ENCODE data around the gene PNPLA7. TPM values are rescaled to one million over a fixed set of nuclear protein-coding genes. Genes with fewer than 3 reads are reported as not detected.

Gene PNPLA7
- total RNA-seq, 4 donors from 2014 or later: 12.2 to 97.0 (median 33.3) TPM

GRCh38 chr9:137482094-137482781 is 68.0 kb downstream of the PNPLA7 start:
- 64% methylated on average over 26 of the region's 26 CpGs for WGBS
- H3K4me3 ChIP-seq: no peak overlapping the region
- peaks cover 12% of the 10 kb centered on the region for H3K36me3 ChIP-seq
- TF ChIP-seq, protein P1, sequence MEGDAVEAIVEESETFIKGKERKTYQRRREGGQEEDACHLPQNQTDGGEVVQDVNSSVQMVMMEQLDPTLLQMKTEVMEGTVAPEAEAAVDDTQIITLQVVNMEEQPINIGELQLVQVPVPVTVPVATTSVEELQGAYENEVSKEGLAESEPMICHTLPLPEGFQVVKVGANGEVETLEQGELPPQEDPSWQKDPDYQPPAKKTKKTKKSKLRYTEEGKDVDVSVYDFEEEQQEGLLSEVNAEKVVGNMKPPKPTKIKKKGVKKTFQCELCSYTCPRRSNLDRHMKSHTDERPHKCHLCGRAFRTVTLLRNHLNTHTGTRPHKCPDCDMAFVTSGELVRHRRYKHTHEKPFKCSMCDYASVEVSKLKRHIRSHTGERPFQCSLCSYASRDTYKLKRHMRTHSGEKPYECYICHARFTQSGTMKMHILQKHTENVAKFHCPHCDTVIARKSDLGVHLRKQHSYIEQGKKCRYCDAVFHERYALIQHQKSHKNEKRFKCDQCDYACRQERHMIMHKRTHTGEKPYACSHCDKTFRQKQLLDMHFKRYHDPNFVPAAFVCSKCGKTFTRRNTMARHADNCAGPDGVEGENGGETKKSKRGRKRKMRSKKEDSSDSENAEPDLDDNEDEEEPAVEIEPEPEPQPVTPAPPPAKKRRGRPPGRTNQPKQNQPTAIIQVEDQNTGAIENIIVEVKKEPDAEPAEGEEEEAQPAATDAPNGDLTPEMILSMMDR (IDR thresholded peaks at IDR 0.05): no peak
- TF ChIP-seq POLR2A (IDR thresholded peaks at IDR 0.05) (no peak), POLR2AphosphoS5 (IDR thresholded peaks at IDR 0.05) (no peak), EP300 (IDR thresholded peaks at IDR 0.05) (no peak)
- H3K4me1 ChIP-seq: peaks cover 11% of the 10 kb centered on the region
- H3K9me3 ChIP-seq: no peaks in the 10 kb centered on the region
- no peak overlapping the region for H3K27ac ChIP-seq
- DNase-seq (ENCODE audit: low spot score in 2 of 2): peak in 1 of 2 donors; percentile 64
- no peaks in the 10 kb centered on the region for H3K27me3 ChIP-seq

DNA sequence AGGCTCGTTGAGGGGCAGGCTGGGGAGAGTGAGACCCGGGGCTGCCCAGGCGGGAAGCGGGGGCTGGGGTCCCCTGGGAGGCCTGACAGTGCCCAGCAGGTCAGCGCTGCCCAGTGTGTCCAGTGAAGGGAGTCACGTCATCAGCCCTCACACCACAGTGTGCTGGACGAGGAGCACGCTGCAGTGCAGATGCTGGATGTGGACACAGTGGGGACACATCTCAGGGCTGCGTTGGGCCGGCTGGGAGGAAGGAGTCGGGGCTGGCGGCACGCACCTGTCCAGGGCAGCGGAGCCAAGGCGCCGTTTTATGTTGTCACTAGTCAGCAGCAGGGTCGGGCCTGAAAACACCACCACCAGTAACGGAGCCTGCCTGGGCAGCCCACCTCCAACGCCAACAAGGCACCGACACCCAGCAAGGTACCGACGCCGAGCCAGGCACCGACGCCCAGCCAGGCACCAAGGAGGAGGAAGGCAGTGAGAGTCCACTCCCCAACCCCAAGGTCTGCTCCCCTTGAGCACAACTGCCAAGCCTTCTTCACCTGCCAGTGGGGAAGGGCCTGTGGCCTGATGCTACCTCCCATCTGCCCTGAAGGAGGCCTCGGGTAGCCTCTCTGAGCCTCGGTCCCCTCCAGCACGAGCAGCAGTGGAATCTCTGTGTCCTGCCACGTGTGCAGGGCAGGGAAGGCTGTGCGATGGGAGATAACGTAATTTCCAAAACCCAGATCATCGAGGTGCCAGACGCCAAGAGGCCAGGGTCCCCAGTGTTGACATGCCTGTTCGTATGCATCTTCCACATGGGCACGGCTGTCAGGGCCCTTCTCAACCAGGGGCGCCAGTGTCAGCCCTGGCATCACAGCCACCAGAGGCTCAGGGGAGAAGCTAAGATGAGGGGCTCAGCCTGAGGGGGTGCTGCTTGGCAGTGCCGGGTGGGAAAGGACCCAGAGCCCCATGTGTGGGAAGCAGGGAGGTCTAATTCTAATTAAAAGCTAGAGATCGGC is 69.2 kb downstream of the PNPLA7 start:
- Histone ChIP-seq H3K27me3 (no peaks in the 10 kb centered on the region), H3K4me1 (peaks cover 11% of the 10 kb centered on the region), H3K4me3 (no peak overlapping the region), H3K36me3 (peaks cover 22% of the 10 kb centered on the region), H3K27ac (no peak overlapping the region), H3K9me3 (no peaks in the 10 kb centered on the region)
- 96% methylated on average over 17 of the region's 38 CpGs for WGBS
- no peak for DNase-seq (ENCODE audit: low spot score in 2 of 2)
- TF ChIP-seq POLR2AphosphoS5 (IDR thresholded peaks at IDR 0.05) (no peak), EP300 (IDR thresholded peaks at IDR 0.05) (no peak), POLR2A (IDR thresholded peaks at IDR 0.05) (no peak)
- TF ChIP-seq, protein P1 (IDR thresholded peaks at IDR 0.05): no peak

DNA sequence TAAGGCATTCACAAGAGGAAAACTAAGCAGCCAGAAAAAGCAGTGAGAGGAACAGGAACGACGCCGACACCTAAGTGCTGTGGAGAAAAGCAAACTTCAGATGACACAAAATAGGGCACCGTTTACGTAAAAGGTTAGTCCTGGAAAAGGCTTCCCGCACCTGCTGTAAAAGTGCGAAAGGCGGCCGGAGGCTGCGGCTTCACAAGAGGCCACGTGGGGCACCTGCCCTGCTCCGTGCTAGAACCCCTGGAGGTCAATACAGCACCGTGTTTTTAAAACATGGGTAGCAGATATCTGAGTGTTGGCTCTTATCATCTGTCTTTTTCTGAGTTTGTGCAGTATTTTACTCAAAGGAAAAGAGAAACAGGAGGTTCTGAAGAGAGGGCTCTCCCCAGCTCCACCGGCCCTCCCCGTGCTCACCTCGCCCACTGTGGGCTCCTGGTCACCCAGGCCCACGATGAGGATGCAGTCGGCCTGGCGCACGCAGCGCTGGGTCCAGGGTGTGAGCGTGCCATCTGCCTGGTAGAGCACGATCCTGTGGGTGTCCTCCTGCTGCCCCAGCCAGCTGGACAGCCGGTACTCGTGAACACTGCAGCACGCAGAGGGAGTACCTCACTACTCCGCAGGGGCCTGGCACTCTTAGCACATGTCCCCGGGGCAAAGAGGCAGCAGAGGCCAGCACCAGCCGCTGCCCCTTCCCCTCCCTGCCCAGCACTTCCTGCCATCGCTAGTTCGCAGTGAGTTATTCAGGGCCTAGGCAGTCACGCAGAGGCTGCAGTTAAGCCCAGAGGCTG is 70.1 kb downstream of the PNPLA7 start:
- 89% methylated on average over 14 of the region's 32 CpGs for WGBS
- H3K9me3 ChIP-seq: peaks cover 6% of the 10 kb centered on the region
- H3K36me3 ChIP-seq: peaks cover 22% of the 10 kb centered on the region
- DNase-seq (ENCODE audit: low spot score in 2 of 2): peak in 1 of 2 donors; percentile 47
- TF ChIP-seq, protein P1 (IDR thresholded peaks at IDR 0.05): no peak
- no peak for TF ChIP-seq EP300 (IDR thresholded peaks at IDR 0.05)
- TF ChIP-seq POLR2AphosphoS5 (IDR thresholded peaks at IDR 0.05): no peak
- no peak for TF ChIP-seq POLR2A (IDR thresholded peaks at IDR 0.05)
- no peak overlapping the region for H3K4me3 ChIP-seq
- H3K4me1 ChIP-seq: peaks cover 11% of the 10 kb centered on the region
- H3K27ac ChIP-seq: no peak overlapping the region
- no peaks in the 10 kb centered on the region for H3K27me3 ChIP-seq

DNA sequence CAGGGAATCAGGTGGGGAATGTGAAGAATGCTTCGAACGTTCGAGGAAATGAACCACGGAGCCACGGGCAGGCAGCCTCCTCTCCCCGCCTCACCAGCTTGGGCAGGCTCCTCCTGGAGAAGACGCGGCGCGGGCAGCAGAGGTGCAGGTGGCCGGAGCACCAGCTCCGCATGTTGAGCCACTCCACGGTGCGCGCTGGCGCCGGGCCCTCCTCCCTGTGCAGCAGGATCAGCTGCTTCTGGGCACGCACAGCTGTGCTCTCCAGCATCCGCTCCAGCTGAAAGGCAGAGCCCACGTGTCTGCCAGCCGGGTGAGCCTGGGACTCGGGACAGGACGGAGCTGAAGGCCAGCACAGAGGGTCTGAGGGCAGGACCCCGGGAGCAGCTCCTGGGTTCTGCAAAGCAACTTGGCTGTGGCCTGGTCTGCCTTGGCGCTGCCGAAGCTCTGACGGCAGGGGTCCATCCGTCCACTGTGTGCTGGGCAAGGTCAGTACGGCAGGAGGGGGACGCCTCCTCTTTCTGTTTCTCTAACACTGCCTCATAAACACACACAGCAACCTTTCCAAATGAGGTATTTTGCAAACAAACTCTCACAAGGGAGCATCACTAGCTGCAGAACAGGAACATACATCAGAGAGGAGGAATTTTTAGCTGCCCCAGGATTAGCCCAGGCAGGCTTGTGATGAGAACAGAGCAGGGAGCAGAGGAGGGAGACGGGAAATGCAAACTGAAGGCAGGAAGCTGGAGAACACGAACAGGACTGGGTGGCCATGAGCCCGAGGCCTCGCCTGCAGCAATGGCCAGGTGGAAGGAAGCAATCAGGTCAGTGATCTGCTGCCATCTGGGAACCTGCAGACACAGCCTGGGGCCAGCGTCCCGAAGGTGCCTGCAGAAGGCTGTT is 71.0 kb downstream of the PNPLA7 start:
- Histone ChIP-seq H3K4me1 (peaks cover 11% of the 10 kb centered on the region), H3K4me3 (no peak overlapping the region), H3K27me3 (no peaks in the 10 kb centered on the region), H3K9me3 (peaks cover 7% of the 10 kb centered on the region), H3K27ac (no peak overlapping the region), H3K36me3 (peaks cover 22% of the 10 kb centered on the region)
- DNase-seq (ENCODE audit: low spot score in 2 of 2): no peak
- 47% methylated on average over 19 of the region's 36 CpGs for WGBS
- no peak for TF ChIP-seq EP300 (IDR thresholded peaks at IDR 0.05)
- TF ChIP-seq POLR2AphosphoS5 (IDR thresholded peaks at IDR 0.05): no peak
- TF ChIP-seq, protein P1 (IDR thresholded peaks at IDR 0.05): no peak
- no peak for TF ChIP-seq POLR2A (IDR thresholded peaks at IDR 0.05)

Data from suprapubic skin (tissue), 4 donors.